GM21576 (cell line): ENCODE data around the gene NBEA.

ENCODE experiments used
- ATAC-seq: cut with Tn5 transposase; IDR thresholded peaks from one replicate; pipeline ENCODE4 v1.9.1; 2021; ENCODE audit warnings: mild to moderate bottlenecking, moderate library complexity; ENCODE audit not compliant: unreplicated experiment

Gene NBEA

DNA sequence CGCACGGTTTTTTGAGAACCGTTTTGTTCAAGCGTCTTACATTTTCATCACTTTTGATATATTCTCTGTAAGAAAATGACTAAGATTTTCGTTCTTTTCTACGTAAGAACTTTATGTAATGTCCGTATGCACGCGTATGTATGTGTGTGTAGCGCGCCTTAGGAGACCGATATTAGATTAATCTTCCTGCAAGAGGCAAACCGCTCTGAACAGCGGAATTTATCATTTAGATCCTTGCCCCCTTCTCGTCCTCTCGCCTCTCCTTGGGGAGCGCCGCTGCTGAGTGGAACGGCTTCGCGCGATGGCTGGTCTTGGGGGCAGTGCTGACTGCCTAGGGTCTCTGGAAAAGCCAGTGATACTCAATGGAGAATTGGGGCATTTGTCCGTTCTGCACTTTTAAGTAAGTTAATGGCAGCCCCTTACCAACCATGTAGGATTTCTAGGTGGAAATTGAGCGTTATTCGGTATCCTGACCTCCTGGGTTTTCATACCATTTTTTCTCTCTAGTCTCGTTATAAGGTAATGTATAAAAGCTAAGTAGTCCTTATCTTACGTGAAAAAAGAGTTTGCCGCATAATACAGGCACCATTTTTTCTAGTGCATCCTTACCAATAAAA lies 529.7 kb downstream of the NBEA start:
- ATAC-seq = no peak

DNA sequence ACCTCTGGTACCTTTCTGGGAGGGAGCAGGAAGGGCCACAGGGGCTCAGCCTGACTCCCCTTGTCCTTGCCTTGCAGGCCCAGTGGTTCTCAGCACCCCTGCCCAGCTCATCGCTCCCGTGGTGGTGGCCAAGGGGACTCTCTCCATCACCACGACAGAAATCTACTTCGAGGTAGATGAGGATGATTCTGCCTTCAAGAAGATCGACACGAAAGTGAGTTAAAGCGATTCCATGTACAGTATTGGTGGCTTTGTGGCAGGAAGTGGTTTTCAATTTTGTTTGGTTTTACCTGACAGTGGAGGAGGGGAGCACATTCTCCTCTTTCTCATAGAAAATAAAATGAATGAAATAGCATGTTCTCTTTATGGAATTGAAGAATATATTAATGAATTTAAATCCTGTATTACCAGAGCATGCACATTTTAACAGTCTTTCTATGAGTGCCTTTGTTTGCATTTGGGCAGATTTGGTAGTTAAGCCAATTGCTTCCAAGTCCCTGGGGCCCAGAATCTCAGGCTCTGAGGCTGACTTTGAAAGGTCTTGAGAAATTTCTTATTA lies 530.3 kb downstream of the NBEA start:
- ATAC-seq = no peak

DNA sequence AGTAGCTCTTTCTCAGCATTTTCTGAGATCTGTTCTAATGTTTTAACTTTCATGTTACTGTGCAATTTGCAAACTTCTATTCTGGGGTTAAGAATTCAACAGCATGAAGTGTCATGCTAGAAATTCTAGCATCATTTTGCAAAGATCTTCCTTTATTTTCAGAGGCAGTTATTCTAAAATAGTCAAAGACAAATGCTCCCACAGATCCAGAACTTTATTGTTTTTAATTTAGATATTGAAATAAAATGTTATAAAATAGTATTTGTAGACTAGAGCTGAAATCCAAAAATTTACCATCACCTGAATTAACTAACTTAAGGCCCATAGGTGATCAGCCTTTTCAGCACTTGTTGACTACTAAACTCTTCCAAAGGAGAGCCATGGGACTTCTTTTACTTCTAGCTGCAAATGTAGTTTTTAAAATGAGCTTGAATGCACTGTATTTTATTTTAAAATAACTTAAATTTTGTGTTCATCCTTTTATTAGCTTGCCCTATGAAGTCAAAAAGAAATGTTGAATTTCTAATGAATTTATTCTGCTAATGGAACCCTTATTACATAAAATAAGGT lies 531.2 kb downstream of the NBEA start:
- ATAC-seq = no peak

DNA sequence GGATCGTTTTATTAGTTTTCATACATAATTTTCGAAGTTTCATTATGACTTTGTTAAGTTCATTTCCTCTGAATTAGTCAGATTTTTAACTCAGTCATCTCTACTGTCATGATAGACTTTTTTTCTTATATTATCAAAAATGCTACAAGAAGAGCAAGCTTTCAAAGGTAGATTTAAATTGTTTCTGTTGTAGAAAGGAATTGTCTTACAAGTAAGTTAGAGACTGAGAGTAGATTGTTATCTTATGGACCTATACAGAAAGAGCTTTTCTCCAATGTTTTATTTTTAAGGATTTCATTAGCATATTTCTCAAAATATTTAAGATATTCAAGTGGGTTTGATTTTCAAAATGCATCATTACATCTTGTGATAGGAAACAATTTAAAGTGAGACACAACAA lies 531.7 kb downstream of the NBEA start:
- ATAC-seq = no peak

DNA sequence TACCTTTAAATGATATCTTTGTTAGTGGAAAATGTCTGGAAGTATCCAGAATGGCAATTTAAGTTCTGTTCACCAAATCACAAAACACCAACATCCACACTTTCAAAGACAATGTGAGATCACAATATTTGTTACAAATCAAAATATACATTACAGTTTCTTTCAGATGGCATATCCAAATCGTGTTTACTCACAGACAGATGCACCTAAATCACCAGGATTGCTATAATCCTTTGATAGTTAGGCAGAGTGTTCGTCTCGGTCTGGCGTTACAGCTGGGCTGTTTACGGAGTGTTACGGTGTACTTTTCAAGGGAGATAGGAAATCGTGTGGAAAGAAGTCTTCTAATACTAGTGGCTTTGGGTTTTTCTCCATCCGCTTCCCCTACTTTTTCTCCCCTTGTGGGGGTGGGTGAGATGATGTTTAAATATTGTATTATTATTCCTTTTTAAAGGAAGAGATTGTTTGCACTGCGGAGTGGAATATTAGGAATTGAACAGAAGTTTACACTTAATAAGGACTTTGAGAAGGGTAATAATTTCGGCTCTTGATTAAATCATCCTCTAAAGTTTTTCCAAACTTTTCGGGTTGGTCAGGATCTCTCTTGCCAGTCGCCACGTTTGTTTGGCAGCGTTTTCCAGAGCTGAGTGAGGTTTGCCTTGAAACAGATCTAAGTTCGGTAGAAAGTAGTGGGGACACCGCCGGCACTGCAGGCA lies 532.6 kb downstream of the NBEA start:
- ATAC-seq = no peak

DNA sequence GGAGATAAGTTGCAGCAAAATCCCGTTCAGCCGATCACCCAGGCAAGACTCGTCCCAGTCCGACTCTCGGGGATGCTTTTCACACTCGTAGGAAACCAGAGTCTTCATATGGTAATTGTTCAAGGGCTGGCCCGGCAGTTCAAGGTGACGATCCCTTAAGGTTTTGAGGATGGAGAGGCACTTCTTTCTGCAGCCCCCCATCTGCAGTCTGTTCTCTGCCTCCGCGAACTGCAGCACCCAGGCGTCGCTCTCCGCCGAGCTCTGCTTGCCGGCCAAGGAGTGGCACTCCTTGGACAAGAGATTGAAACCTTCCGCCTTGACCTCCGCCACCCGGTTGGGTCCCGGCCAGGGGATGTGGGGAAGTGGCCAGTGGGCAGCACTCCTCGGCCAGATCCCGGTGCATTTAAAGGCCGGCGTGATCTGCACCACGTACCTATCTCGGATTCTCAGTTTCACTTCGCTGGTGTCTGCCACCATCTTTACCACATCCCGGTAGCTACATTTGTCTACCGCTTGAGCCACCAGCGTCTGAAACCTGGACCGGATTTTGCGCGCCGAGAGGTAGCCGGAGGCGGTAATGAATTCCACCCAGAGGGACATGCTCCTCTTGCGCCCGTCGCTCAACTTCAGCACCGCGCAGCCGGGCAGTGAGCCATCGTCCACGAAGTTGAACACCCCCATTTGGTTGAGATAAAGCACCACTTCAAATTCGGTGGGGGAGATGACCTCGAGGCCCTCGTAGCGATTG lies 533.3 kb downstream of the NBEA start:
- no peak for ATAC-seq

DNA sequence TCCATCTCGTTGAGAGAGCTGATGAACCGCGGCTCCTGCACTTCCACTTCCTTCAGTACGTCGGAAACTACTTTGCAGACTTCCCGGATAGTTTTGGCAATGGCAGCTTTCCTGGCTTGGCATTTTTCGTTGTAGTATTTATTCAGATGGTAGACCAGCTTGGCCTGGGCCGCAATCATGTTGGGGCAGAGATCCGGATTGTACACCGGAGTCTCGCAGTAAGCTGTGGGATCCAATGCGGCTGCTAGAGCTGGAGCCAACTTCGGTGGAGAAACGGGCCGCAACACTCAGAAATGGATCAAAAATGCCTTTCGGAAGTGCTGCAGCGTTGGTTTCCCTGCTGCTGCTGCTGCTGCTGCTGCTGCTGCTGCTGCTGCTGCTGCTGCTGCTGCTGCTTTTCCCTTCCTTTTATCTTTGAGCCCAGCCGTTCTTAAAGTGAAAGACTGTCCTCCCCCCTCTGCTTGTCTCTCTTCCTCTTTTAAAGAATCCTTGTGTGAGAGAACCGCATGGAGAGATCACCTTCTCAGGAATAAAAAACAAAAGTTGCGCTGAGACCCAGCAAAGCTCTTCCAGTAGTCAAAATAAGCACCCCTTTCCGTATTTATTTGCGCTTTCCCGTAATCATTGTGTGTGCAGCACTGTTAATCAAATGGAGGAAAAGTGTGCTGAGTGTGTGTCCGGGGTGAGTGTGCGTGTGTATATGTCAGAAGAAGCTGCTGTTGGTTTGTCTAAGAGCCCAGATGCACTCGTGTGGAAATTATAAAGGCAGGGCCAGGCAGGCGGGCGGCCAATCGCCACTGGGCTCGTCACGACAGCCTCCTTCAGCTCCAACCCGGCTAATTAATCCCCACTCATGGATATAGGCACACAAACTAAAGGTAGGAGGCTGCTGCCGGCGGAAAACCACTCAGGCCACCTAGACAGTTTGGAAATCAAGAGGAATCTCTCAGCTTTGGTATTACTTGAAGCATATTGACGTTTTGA lies 534.2 kb downstream of the NBEA start, which contains the start of gene MAB21L1:
MAB21L1 (minus strand) TSS at position 730 of the 984 bp plus-strand sequence; CDS start at position 179, 551 bp downstream.
- no peak for ATAC-seq

DNA sequence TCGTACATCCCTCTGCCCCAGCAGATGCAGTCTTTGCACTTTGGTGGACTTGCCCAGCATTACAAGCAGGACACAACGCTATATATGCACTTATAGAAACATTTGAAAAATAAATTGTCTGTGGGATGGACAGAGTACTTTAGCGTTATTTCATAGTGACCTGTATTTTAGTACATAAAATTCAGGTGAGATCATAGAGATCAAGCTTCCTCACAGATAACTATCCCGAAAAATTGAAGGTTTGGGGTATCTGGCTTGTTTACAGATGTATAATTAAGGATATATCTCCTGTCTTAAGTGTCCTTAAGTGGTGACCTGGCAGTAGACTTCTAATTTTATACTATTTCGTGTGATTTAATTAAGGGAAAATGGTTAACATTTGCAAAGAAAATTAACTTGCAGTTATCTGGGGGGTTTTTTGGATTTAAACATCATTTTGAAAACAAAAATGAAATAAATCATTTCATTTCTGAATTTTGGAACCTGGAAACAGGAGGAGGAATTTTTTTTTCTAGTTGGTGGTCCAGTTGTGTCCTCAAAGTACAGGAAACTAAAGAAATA lies 535.4 kb downstream of the NBEA start:
- no peak for ATAC-seq

DNA sequence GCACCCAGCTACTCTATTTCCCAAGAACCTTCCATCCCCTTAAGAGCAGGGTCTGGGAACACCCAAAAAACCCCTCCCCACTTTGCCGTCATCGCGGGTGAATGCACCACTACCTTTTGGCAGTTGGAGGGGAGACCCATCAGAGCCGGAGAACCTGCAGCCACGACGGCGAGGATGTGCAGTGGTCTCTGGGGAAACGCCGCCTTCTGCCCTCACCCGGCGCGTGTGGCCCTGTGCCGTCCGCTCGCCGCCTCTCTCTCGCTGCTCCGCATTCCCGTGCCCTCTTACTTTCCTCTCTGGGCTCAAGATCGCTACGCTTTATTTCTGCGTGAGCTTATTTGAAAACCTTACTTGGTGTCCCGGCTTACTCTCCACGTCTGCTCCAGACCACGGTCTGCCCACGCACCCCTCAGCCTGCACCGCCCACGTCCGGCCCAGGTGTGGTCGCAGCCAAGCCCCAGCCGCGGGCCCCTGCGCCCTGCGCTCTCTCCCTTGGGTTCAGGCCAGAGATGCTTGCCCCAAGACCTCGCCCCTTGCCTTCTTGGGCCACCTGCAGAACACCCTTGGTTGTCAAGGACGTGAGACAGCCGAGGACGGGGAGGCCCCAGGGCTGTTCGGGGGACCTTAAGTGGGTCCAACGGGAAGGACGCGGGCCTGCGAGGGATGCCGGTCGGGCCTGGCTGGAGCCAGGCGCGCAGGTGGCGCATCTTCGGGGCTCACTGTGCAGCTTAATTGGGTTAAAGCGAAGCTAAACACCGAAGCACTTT lies 536.4 kb downstream of the NBEA start:
- ATAC-seq = no peak

DNA sequence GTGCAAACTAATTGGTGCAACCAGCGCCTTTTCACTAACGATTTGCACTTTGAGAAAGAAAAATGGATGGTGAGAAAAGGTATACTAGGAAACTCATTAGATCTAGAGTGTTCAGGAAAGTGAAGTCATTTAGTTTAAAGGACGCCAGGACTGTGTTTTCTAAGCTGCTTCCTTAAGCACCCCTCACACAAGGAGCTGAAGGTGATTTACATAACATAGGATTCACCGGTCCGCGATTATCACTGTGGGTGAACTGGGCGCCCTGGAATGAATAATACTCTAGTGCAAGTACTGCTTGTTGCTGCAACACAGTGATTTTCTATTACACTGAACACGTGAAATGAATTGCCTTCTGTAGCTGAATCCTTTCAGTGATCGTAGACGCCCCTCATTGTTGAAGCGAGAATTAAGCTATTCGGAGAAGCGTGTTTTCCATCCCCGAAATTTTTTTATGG lies 537.0 kb downstream of the NBEA start:
- no peak for ATAC-seq

DNA sequence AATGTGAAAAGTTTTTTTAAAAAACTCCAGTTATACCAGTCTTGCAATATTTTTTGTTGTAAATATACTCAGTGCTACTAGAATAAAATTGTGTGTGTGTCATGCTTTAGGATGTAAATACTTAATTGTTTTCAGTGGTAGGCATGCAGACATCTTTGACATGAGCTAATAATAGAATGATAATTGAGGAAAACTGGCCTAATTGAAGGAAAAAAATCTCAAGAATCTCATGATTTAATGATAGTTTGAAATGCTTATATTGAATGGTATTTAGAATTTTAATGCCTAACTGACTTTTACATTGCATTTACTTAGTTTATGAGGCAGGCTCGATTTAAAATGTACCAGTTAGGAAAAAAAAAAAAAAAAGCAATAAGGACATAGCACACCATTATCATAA lies 537.6 kb downstream of the NBEA start:
- no peak for ATAC-seq

DNA sequence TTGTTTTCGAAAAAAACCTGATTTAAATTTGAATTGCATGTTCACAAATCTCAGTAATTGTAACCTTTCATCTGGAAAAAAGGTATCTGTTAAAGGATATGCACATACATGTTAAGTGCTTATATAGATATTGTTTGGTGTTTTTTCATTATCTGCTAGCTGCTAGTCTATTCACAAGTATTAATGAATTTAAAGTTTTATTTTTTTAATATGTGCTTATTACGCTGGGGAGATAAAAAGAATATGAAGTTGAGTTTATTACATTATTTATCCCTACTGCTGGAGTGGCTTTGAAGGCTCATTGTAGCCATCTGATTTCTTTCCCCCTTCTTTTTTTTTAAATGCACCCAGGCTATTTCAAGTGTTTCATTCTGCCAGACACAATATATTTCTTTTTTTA lies 538.3 kb downstream of the NBEA start:
- no peak for ATAC-seq

DNA sequence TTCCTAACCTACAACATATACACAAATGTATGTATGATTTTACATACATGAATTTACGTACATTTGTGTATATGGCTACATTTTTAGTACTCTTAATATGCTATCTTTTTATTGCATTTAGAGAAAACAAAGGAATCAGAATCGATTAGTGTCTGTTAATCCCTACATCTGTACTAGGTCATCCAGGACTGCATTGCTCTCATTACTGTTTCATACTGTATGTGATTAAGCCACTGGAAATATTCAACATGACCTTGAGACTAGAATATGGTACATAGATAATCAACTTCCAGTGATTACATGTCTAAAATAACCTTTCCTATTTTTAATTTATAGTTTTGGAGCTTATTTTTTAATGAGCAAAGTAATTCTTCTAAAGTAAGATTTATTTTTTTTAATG lies 539.7 kb downstream of the NBEA start:
- ATAC-seq = no peak

DNA sequence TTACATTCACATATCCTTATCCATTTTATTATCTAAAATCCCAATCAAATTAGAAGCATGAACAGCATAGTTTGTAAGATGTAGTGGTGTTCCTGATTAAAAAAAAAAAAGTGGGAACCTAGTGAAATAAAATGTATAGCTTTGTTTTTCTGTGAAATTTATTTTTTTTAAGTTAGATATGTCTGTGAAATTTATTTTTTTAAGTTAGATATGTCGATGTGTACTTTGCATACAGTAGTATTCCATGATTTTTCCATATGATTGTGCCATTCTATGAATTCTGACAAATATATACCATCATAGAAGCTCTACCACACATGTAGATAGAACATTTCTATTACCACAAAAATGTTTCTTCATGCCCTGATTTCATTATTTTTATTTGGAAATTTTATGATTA lies 540.5 kb downstream of the NBEA start:
- ATAC-seq = no peak

DNA sequence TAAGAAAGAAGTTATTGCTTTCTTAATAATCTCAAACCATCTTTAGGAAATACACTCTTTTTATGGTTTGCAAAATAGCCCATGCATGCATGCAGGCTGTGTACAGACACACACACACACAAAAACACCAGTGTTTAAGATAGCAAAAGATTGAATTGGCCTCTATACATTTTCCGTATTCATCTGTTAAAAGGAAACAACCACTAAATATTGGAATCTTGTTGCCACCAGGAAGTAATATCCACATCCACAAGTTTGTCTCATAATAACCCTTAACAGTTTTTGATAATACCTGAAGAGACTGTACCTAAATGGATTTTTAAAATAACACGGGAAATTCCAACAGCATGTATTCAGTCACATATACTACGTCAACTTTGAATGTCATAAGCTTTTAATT lies 541.7 kb downstream of the NBEA start:
- ATAC-seq = no peak

DNA sequence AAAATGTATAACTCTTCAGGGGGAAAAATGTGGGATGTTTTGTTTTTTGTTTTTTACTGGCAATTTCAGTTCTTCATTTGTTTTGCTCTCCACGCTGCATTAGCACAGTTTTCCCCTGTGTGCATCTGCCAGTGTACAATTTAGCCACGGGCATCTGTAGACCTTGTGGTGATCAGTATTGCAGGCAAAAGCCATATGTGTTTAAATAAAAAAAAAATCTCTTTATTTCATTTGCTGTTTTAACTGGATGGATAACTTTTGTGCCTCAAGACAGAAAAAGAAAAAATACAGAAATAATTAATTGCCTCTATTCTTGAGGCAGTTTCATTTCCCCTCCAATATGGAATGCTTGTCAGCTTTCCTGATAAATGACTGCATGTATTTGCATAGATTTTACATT lies 542.3 kb downstream of the NBEA start:
- ATAC-seq = no peak

DNA sequence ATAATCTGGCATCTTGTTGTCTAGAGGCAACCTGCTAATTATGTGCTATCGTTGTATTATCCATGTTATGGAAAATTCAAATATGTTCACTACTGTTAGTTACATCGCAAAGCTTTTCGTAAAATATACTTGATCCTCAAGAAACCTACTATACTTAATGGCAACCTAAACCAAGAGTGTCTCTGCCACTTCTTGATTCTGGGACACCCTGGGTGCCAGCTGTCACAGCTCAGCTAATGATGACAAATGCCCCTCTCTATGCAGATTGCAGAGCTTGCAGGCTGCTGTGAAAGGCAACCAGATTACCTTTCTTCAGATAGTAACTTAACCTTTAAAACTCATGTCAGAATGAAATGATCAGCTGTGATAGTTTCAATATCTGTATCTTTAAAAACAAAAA lies 543.4 kb downstream of the NBEA start:
- ATAC-seq = no peak

DNA sequence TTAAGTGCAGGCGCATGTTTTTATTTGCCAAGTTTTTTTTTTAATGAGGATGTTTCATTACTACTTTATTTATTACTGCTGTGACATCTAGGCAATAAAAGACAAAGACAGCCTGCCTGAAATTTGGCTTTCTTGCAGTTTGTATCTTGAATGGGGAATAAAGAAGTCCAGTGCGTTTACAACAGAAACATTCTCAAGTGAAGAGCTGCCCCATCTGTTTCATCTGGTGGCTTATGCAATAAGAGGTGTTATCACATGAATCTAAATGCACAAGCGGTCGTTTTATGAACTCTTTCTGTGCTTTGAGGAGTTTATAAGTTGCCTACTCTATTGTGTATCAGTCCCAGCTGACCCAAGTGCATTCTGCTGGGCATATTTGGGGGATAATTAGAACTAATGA lies 547.0 kb downstream of the NBEA start:
- ATAC-seq = no peak

DNA sequence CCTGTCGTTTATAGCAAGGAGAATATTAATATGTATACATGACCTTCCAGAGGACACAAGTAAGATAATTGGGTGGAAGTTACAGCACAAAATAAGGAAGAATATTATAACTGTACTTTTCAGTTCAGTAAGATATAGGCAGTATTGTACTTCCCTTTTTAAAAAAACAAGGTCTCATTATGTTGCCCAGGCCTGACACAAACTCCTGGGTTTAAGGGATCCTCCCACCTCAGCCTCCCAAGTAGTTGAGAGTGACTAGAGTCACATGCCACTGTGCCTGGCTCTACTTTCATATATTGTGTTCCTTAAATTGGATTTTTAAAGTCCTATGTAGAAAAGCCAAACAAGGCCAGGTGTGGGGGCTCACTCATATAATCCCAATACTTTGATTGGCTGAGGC lies 553.9 kb downstream of the NBEA start:
- ATAC-seq = no peak
